H1 (cell line): Measurements from ENCODE around the gene C11orf58. TPM values are rescaled to one million over a fixed set of nuclear protein-coding genes. Genes with fewer than 3 reads are reported as not detected.

ENCODE experiments used
- CTCF ChIA-PET: fragments of 300-600 bp; sonication (Branson Sonifier 250); formaldehyde crosslinking; loops from one replicate; lab custom pipeline; 2021; ENCODE audit not compliant: partially characterized antibody; lab: Charles Lee
- POLR2A ChIA-PET: fragments of 300-600 bp; sonication (Branson Sonifier 250); formaldehyde crosslinking; loops from one replicate; lab custom pipeline; 2021; ENCODE audit warnings: inconsistent platforms; ENCODE audit not compliant: partially characterized antibody; lab: Charles Lee
- DNase-seq, 2 experiments: peaks; one replicate each; pipeline versions ENCODE4 v3.0.0 to v3.0.0-alpha.2; 2010 to 2022; ENCODE audit warnings: low spot score in 2 of 2, low read depth in 1 of 2, mixed read lengths in 1 of 2
- FAIRE-seq: peaks from 2 replicates; lab custom pipeline; 2011; peaks lifted over from hg19 to GRCh38; lab: Jason Lieb, UNC
- H2AFZ ChIP-seq: 2 replicates; pipeline ENCODE4 v1.8.1; 2012; ENCODE audit warnings: low read length, inconsistent platforms
- H2AK5ac ChIP-seq: 2 replicates; pipeline ENCODE4 v1.6.1; 2013; ENCODE audit warnings: low read depth, low read length
- H2BK120ac ChIP-seq: replicated peaks from 2 replicates; pipeline ENCODE3; 2013; ENCODE audit warnings: low read depth, low read length, inconsistent platforms
- H2BK12ac ChIP-seq: 2 replicates; pipeline ENCODE4 v1.6.1; 2013; ENCODE audit warnings: low read depth, low read length
- H2BK15ac ChIP-seq: 2 replicates; pipeline ENCODE4 v1.6.1; 2013; ENCODE audit warnings: low read length
- H2BK20ac ChIP-seq: 2 replicates; pipeline ENCODE4 v1.6.1; 2013; ENCODE audit warnings: low read length
- H2BK5ac ChIP-seq: 2 replicates; pipeline ENCODE4 v1.6.1; 2013; ENCODE audit warnings: low read depth, low read length
- H3K14ac ChIP-seq: 2 replicates; pipeline ENCODE4 v1.6.1; 2013; ENCODE audit warnings: inconsistent platforms; ENCODE audit not compliant: insufficient read length
- H3K18ac ChIP-seq: 2 replicates; pipeline ENCODE4 v1.6.1; 2013; ENCODE audit warnings: low read length; ENCODE audit errors: extremely low read depth
- H3K23ac ChIP-seq: 2 replicates; pipeline ENCODE4 v1.6.1; 2013; ENCODE audit warnings: inconsistent platforms; ENCODE audit not compliant: insufficient read length
- H3K23me2 ChIP-seq: 2 replicates; pipeline ENCODE4 v1.6.1; 2013; ENCODE audit warnings: low read depth, low read length
- H3K27ac ChIP-seq: 2 replicates; pipeline ENCODE4 v1.6.1; 2011; ENCODE audit warnings: low read depth, low read length, inconsistent platforms
- H3K27me3 ChIP-seq, 4 experiments: replicated peaks in 1 of 4; 1 replicate in 1 of 4; 2 replicates in 3 of 4; pipeline versions ENCODE4 v1.6.1 to v1.8.1; 2011 to 2013; ENCODE audit warnings: low read length in 3 of 4, mild to moderate bottlenecking in 3 of 4, inconsistent platforms in 2 of 4, mixed read lengths in 2 of 4, moderate library complexity in 1 of 4; ENCODE audit not compliant: control insufficient read depth in 3 of 4, insufficient read depth in 3 of 4; ENCODE audit errors: extremely low read depth in 1 of 4
- H3K36me3 ChIP-seq, 4 experiments: 2 replicates each; pipeline versions ENCODE4 v1.6.1 to v1.8.1; 2011 to 2013; ENCODE audit warnings: mild to moderate bottlenecking in 4 of 4, low read length in 3 of 4, moderate library complexity in 2 of 4, control low read depth in 1 of 4, inconsistent platforms in 1 of 4; ENCODE audit not compliant: insufficient read depth in 4 of 4, control insufficient read depth in 2 of 4
- H3K4ac ChIP-seq: replicated peaks from 2 replicates; pipeline ENCODE3; 2013; ENCODE audit warnings: low read length, low read depth, mixed read lengths, inconsistent platforms; ENCODE audit not compliant: insufficient read length
- H3K4me1 ChIP-seq, 4 experiments: replicated peaks in 1 of 4; 1 replicate in 1 of 4; 2 replicates in 3 of 4; pipeline versions ENCODE4 v1.6.1 to v1.8.1; 2011 to 2013; ENCODE audit warnings: low read length in 3 of 4, inconsistent platforms in 2 of 4, mixed read lengths in 1 of 4; ENCODE audit not compliant: insufficient read depth in 4 of 4, control insufficient read depth in 3 of 4
- H3K4me2 ChIP-seq, 2 experiments: 2 replicates each; pipeline versions ENCODE4 v1.6.1 to v1.8.1; 2011 to 2013; ENCODE audit warnings: low read depth in 2 of 2, low read length in 2 of 2, control low read depth in 1 of 2, inconsistent platforms in 1 of 2, mild to moderate bottlenecking in 1 of 2; ENCODE audit not compliant: insufficient read depth in 1 of 2
- H3K4me3 ChIP-seq, 4 experiments: fragments of 200-600, 300-600 bp in 1 of 4; sonication (generic), shearing (Covaris generic), sonication (Bioruptor Twin) in 1 of 4; 2 replicates each; pipeline versions ENCODE4 v1.5.1 to v1.8.1; 2011 to 2016; ENCODE audit warnings: low read length in 4 of 4, low read depth in 3 of 4, control low read depth in 2 of 4, inconsistent platforms in 2 of 4, mild to moderate bottlenecking in 2 of 4, mixed read lengths in 1 of 4, moderate library complexity in 1 of 4; ENCODE audit not compliant: insufficient read depth in 2 of 4; ENCODE audit errors: extremely low read depth in 1 of 4
- H3K56ac ChIP-seq: replicated peaks from 2 replicates; pipeline ENCODE3; 2013; ENCODE audit warnings: low read depth, mild to moderate bottlenecking, mixed read lengths, low read length, inconsistent platforms; ENCODE audit not compliant: insufficient read length
- H3K79me1 ChIP-seq: 2 replicates; pipeline ENCODE4 v1.6.1; 2013; ENCODE audit warnings: low read depth, low read length, control low read depth
- H3K79me2 ChIP-seq, 2 experiments: 2 replicates each; pipeline versions ENCODE4 v1.6.1 to v1.8.1; 2012 to 2013; ENCODE audit warnings: low read length in 2 of 2, mild to moderate bottlenecking in 2 of 2, inconsistent platforms in 1 of 2; ENCODE audit not compliant: insufficient read depth in 2 of 2, control insufficient read depth in 1 of 2
- H3K9ac ChIP-seq, 4 experiments: replicated peaks in 1 of 4; 1 replicate in 1 of 4; 2 replicates in 3 of 4; pipeline versions ENCODE4 v1.6.1 to v1.8.1; 2011 to 2013; ENCODE audit warnings: low read depth in 3 of 4, low read length in 3 of 4, control low read depth in 2 of 4, mild to moderate bottlenecking in 2 of 4, moderate library complexity in 2 of 4, inconsistent platforms in 1 of 4; ENCODE audit errors: extremely low read depth in 1 of 4
- H3K9me3 ChIP-seq, 2 experiments: 2 replicates each; pipeline versions ENCODE4 v1.6.1 to v1.8.1; 2012 to 2013; ENCODE audit warnings: mild to moderate bottlenecking in 2 of 2, moderate library complexity in 2 of 2, control low read depth in 1 of 2, inconsistent platforms in 1 of 2, low read depth in 1 of 2, low read length in 1 of 2, mixed read lengths in 1 of 2; ENCODE audit not compliant: insufficient read depth in 2 of 2
- H4K20me1 ChIP-seq, 2 experiments: replicated peaks in 1 of 2; 2 replicates each; pipeline versions ENCODE3 to v1.8.1; 2011 to 2013; ENCODE audit warnings: inconsistent platforms in 2 of 2, low read length in 2 of 2, mild to moderate bottlenecking in 1 of 2; ENCODE audit not compliant: insufficient read depth in 2 of 2, control insufficient read depth in 1 of 2
- H4K5ac ChIP-seq: 2 replicates; pipeline ENCODE4 v1.6.1; 2013; ENCODE audit warnings: low read length, low read depth, mixed read lengths, inconsistent platforms; ENCODE audit not compliant: insufficient read length
- H4K8ac ChIP-seq: 2 replicates; pipeline ENCODE4 v1.8.0; 2013; ENCODE audit warnings: mild to moderate bottlenecking, moderate library complexity, low read length, inconsistent platforms; ENCODE audit not compliant: insufficient read depth; ENCODE audit errors: extremely low read depth
- H4K91ac ChIP-seq: replicated peaks from 2 replicates; pipeline ENCODE3; 2013; ENCODE audit warnings: low read length, mixed read lengths, inconsistent platforms; ENCODE audit not compliant: insufficient read length
- CHD1 ChIP-seq: IDR thresholded peaks from 2 replicates; pipeline ENCODE4 v1.6.1; 2012; ENCODE audit warnings: low read depth, low read length, improper control_type of control experiment
- JUND ChIP-seq: IDR thresholded peaks from 2 replicates; pipeline ENCODE4 v1.6.1; 2011; ENCODE audit warnings: mild to moderate bottlenecking, improper control_type of control experiment, low read length
- WGBS, 2 experiments: shearing (Covaris generic) in 1 of 2; methylation state at CpG; one replicate each; pipeline versions ENCODE4 v1.1.6 to v1.1.7; 2013 to 2015; ENCODE audit warnings: low lambda C conversion rate in 2 of 2, mixed read lengths in 2 of 2, inconsistent platforms in 1 of 2, low coverage in 1 of 2, missing lambda C conversion rate in 1 of 2; ENCODE audit not compliant: insufficient replicate concordance in 2 of 2, insufficient coverage in 1 of 2, insufficient read length in 1 of 2; ENCODE audit errors: extremely low coverage in 1 of 2, missing lambda C conversion rate in 1 of 2; 5-methylcytosine and 5-hydroxymethylcytosine counted together
- polyA plus RNA-seq, 7 experiments: library from polyadenylated mRNA; depleted of rRNA in 3 of 7; stranded (reverse) in 5 of 7; unstranded in 2 of 7; fragments of >200 nt in 5 of 7; fragments of 200-250 nt in 2 of 7; gene quantifications; 1 replicate in 5 of 7; 2 replicates in 1 of 7; 4 replicates in 1 of 7; pipeline versions ENCODE4 v1.2.1 to v1.2.3, GENCODE V29; 2011 to 2013; ENCODE audit warnings: missing spikeins in 2 of 7, mixed read lengths in 2 of 7
- total RNA-seq: library from RNA; stranded (reverse); fragmentation: NEBNext Ultra II Directional; extraction: Animal tissue kit (Norgen Biotek cat#: 25700); gene quantifications from 2 replicates; pipeline ENCODE4 v1.2.1, GENCODE V29; 2021

The C11orf58 gene
- total and polyA plus RNA-seq, 2 of the 8 experiments (the other 6 are each of a cell fraction or from before 2014, with no cell fraction given): 70.7 to 181 TPM

GRCh38 chr11:16737818-16738192 is 642 bp upstream of the C11orf58 start:
- H3K23ac ChIP-seq: no peak overlapping the region
- DNase-seq: no peak
- H3K4ac ChIP-seq: no peak overlapping the region
- H3K23me2 ChIP-seq: no peaks in the 10 kb centered on the region; the same call in 1 of the 2 replicates
- WGBS, 2 experiments: 7% methylated on average over 6 of the region's 6 CpGs; no CpG with 5 or more reads in 1 of the 2 experiments
- peak overlapping the region; percentile 97; the same call in 1 of the 2 replicates for H4K8ac ChIP-seq
- H2BK20ac ChIP-seq: no peak overlapping the region
- H3K9ac ChIP-seq: peak overlapping the region; percentile 90 to 100 (median 93)
- H3K79me1 ChIP-seq: peaks cover 10% of the 10 kb centered on the region
- H2BK15ac ChIP-seq: no peak overlapping the region
- peaks cover 29 to 47% of the 10 kb centered on the region in 2 experiments for H3K79me2 ChIP-seq
- H4K20me1 ChIP-seq: peaks cover 3 to 8% of the 10 kb centered on the region in 2 experiments
- H2BK120ac ChIP-seq: no peak overlapping the region
- peak overlapping the region; percentile 94 for H3K27ac ChIP-seq
- H4K91ac ChIP-seq: no peak overlapping the region
- ChIA-PET POLR2A (interaction anchor here (0.6 to 4.0 kb wide), 16 partner anchors 12 to 1240 kb away, joined by 3 to 30 read pairs (median 4); no protein-coding TSS in a partner anchor), CTCF (interaction anchor here (0.6 to 1.8 kb wide), 8 partner anchors 9 to 938 kb away, joined by 3 to 10 read pairs (median 3); no protein-coding TSS in a partner anchor)
- no peak overlapping the region; the same call in 1 of the 2 replicates for H2AK5ac ChIP-seq
- H3K56ac ChIP-seq: no peak overlapping the region
- H3K27me3 ChIP-seq: no peaks in the 10 kb centered on the region
- H2BK12ac ChIP-seq: peak overlapping the region; percentile 84; the same call in 1 of the 2 replicates
- H3K36me3 ChIP-seq: peaks cover 0 to 12% (median 1%) of the 10 kb centered on the region in 4 experiments; a peak in 1 of 8 replicates
- H4K5ac ChIP-seq: peak overlapping the region; percentile 73
- H2BK5ac ChIP-seq: peak overlapping the region; percentile 96
- peak overlapping the region; percentile 82 to 100 (median 90) for H3K4me3 ChIP-seq
- H3K18ac ChIP-seq: peak overlapping the region; percentile 53; the same call in 1 of the 2 replicates
- H3K9me3 ChIP-seq: no peaks in the 10 kb centered on the region
- H3K14ac ChIP-seq: no peak overlapping the region
- H2AFZ ChIP-seq: peak overlapping the region; percentile 75
- peak; percentile 65 for FAIRE-seq
- no peak for TF ChIP-seq JUND
- TF ChIP-seq CHD1: 0 out of 2 replicates have a peak, but pooled peaks have one; percentile 51
- peaks cover 0 to 4% (median 3%) of the 10 kb centered on the region in 4 experiments; a peak in 4 of 7 replicates for H3K4me1 ChIP-seq
- H3K4me2 ChIP-seq: peak overlapping the region; percentile 70 to 73
